Hepatocyte (in vitro differentiated cells): Measurements from ENCODE around the gene LHB. TPM values are rescaled to one million over a fixed set of nuclear protein-coding genes. Genes with fewer than 3 reads are reported as not detected.
"Not testable (repeated sequence)": the region's sequence is repeated elsewhere in the genome, so short reads cannot be mapped to it uniquely, and the experiment has no call there.

Experiments used
- DNase-seq: peaks from one replicate; pipeline ENCODE4 v3.0.0-alpha.2; 2016; ENCODE audit warnings: low spot score
- H2AFZ ChIP-seq: fragments of 200-600 bp; sonication (generic); 2 replicates; pipeline ENCODE4 v1.6.0; 2016; ENCODE audit warnings: antibody characterized with exemption, mild to moderate bottlenecking
- H3K27ac ChIP-seq: fragments of 200-600 bp; sonication (generic); 2 replicates; pipeline ENCODE4 v1.5.1; 2016; ENCODE audit warnings: mild to moderate bottlenecking
- H3K27me3 ChIP-seq: fragments of 200-600 bp; sonication (generic); 2 replicates; pipeline ENCODE4 v1.6.1; 2016
- H3K36me3 ChIP-seq: fragments of 200-600 bp; sonication (generic); replicated peaks from 2 replicates; pipeline ENCODE4 v1.5.1; 2016; ENCODE audit warnings: low read depth; ENCODE audit not compliant: insufficient read depth
- H3K4me1 ChIP-seq: fragments of 200-600 bp; sonication (generic); 2 replicates; pipeline ENCODE4 v1.5.1; 2016; ENCODE audit warnings: mild to moderate bottlenecking, moderate library complexity; ENCODE audit not compliant: insufficient read depth
- H3K4me2 ChIP-seq: fragments of 200-600 bp; sonication (generic); 2 replicates; pipeline ENCODE4 v1.6.0; 2016
- H3K4me3 ChIP-seq: fragments of 200-600 bp; sonication (generic); 2 replicates; pipeline ENCODE4 v1.5.1; 2016; ENCODE audit warnings: mild to moderate bottlenecking
- H3K79me2 ChIP-seq: fragments of 200-600 bp; sonication (generic); 2 replicates; pipeline ENCODE4 v1.6.0; 2017; ENCODE audit warnings: mild to moderate bottlenecking
- H3K9me2 ChIP-seq: fragments of 200-600 bp; sonication (generic); replicated peaks from 2 replicates; pipeline ENCODE4 v1.6.0; 2017; ENCODE audit warnings: mild to moderate bottlenecking; ENCODE audit not compliant: insufficient read depth
- H3K9me3 ChIP-seq: fragments of 200-600 bp; sonication (generic); 2 replicates; pipeline ENCODE4 v1.5.1; 2016; ENCODE audit warnings: low read depth, mild to moderate bottlenecking
- H4K20me1 ChIP-seq: fragments of 200-600 bp; sonication (generic); 2 replicates; pipeline ENCODE4 v1.6.0; 2016; ENCODE audit warnings: mild to moderate bottlenecking; ENCODE audit not compliant: insufficient read depth, poor library complexity, severe bottlenecking
- CTCF ChIP-seq: fragments of 200-600 bp; sonication (generic); IDR thresholded peaks from 2 replicates; pipeline ENCODE4 v1.5.1; 2016; ENCODE audit warnings: antibody characterized with exemption, mild to moderate bottlenecking; ENCODE audit not compliant: poor library complexity
- EZH2 ChIP-seq: fragments of 200-600 bp; sonication (generic); IDR thresholded peaks from 2 replicates; pipeline ENCODE4 v1.6.1; 2016; ENCODE audit warnings: antibody characterized with exemption, mild to moderate bottlenecking, borderline replicate concordance
- WGBS: methylation state at CpG from one replicate; pipeline ENCODE4 v1.1.6; 2016; ENCODE audit warnings: low lambda C conversion rate; ENCODE audit errors: missing lambda C conversion rate; 5-methylcytosine and 5-hydroxymethylcytosine counted together
- polyA plus RNA-seq: library from polyadenylated mRNA; unstranded; fragments of >200 nt; fragmentation: Nextera tagmentation; extraction: Ambion mirVana; gene quantifications from 2 replicates; pipeline ENCODE4 v1.2.1, GENCODE V29; 2016
- total RNA-seq: library from RNA; depleted of rRNA; stranded (reverse); fragments of >200 nt; gene quantifications from 2 replicates; pipeline ENCODE4 v1.2.3, GENCODE V29; 2014

LHB gene
- total and polyA plus RNA-seq, 2 experiments from 2014 or later = not detected

GRCh38 chr19:49056101-49056901 lies 39.4 kb upstream of the LHB start:
- Histone ChIP-seq H3K36me3 (no peaks in the 10 kb centered on the region), H4K20me1 (no peaks in the 10 kb centered on the region), H3K27me3 (peaks cover 9% of the 10 kb centered on the region), H2AFZ (peak overlapping the region; percentile 94), H3K9me2 (no peaks in the 10 kb centered on the region), H3K79me2 (no peaks in the 10 kb centered on the region), H3K4me3 (peak overlapping the region; percentile 65), H3K4me2 (peak overlapping the region; percentile 99), H3K4me1 (peaks cover 17% of the 10 kb centered on the region), H3K9me3 (no peaks in the 10 kb centered on the region), H3K27ac (no peak overlapping the region)
- peak; percentile 74 for DNase-seq
- 4% methylated on average over 63 of the region's 63 CpGs for WGBS
- TF ChIP-seq CTCF = peak; percentile 40
- no peak for TF ChIP-seq EZH2

DNA sequence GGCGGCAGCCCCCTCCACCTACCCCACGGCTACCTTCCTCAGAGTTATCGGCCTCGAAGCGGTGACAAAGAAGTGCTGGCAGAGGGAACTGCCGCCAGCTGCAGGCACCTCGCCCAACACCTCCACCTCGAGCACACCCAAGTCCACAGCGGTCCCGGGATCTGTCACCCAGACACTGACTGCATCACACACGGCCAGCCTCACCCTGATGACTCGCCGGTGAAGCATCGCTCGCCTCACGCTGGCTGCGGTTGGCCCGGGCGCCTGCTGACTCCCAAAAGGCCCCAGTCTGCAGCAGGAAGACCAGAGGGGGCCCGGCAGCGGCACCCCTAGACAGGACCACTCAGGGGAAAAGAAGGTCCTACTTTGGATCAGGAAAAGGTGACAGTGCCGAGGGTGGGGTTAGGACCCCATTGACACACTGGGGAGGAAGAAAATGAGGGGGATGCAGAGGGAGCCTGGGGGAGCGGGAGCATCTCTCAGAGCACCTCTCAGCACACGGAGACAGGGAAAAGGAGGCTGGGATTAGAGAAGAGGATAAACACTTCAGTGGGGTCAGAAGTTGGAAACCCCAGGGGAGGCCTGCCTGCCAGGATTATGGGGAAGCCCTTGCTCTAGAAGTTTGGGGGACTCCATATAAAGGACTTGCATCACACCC lies 33.6 kb upstream of the LHB start:
- not testable (repeated sequence) for H3K4me2 ChIP-seq, H3K9me2 ChIP-seq, H3K79me2 ChIP-seq, H4K20me1 ChIP-seq, H3K4me1 ChIP-seq, H3K27ac ChIP-seq, H3K36me3 ChIP-seq, H3K9me3 ChIP-seq, H3K4me3 ChIP-seq, DNase-seq, H3K27me3 ChIP-seq, H2AFZ ChIP-seq
- WGBS = 75% methylated on average over 24 of the region's 24 CpGs

- not testable (repeated sequence) for H2AFZ ChIP-seq, DNase-seq, H3K79me2 ChIP-seq, H3K9me3 ChIP-seq, H3K4me3 ChIP-seq, H3K27me3 ChIP-seq, H3K4me1 ChIP-seq, H4K20me1 ChIP-seq, H3K27ac ChIP-seq, H3K9me2 ChIP-seq, H3K36me3 ChIP-seq, H3K4me2 ChIP-seq
- 70% methylated on average over 2 of the region's 4 CpGs for WGBS
Measured at GRCh38 chr19:49049834-49050233, 32.9 kb upstream of the LHB start.

DNA sequence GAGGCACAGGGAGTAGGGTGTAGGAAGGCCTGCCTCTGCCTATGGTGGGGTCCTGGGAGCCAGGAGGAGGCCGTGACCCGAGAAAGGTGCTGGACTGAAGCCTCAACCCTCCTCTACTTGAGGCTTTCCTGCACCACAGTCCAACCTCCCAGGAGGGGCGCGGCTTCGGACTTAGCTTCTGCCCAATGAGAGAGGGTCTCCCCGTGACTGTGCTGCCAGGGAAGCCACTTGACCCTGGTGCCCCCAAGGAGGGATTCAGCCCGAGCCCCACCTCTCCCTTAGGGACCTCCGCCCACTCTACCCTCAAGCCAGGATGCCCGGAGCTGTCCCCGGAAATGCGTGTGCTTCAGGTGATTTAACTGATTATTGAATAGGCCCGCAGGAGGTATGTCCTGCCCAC lies 32.1 kb upstream of the LHB start, which contains the start of gene CGB8:
CGB8 (minus strand) TSS at position 101 of the 400 bp plus-strand sequence. CDS start 372 bp downstream, outside the sequence.
- not testable (repeated sequence) for DNase-seq, H2AFZ ChIP-seq, H3K4me2 ChIP-seq, H4K20me1 ChIP-seq, H3K27ac ChIP-seq, H3K4me1 ChIP-seq, H3K36me3 ChIP-seq, H3K27me3 ChIP-seq, H3K79me2 ChIP-seq, H3K9me2 ChIP-seq, H3K4me3 ChIP-seq, H3K9me3 ChIP-seq
- WGBS = 83% methylated on average over 11 of the region's 12 CpGs

DNA sequence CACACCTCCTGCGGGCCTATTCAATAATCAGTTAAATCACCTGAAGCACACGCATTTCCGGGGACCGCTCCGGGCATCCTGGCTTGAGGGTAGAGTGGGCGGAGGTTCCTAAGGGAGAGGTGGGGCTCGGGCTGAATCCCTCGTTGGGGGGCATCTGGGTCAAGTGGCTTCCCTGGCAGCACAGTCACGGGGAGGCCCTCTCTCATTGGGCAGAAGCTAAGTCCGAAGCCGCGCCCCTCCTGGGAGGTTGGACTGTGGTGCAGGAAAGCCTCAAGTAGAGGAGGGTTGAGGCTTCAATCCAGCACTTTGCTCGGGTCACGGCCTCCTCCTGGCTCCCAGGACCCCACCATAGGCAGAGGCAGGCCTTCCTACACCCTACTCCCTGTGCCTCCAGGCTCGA lies 26.7 kb upstream of the LHB start, which contains the start of gene CGB5:
CGB5 (plus strand) TSS at position 301 of the 400 bp plus-strand sequence. CDS start 362 bp downstream, outside the sequence.
- H3K4me1 ChIP-seq, H3K27me3 ChIP-seq, H2AFZ ChIP-seq, H3K79me2 ChIP-seq, H3K4me3 ChIP-seq, DNase-seq, H3K4me2 ChIP-seq, H4K20me1 ChIP-seq, H3K9me2 ChIP-seq, H3K9me3 ChIP-seq, H3K27ac ChIP-seq, H3K36me3 ChIP-seq: not testable (repeated sequence)
- 78% methylated on average over 13 of the region's 15 CpGs for WGBS

DNA sequence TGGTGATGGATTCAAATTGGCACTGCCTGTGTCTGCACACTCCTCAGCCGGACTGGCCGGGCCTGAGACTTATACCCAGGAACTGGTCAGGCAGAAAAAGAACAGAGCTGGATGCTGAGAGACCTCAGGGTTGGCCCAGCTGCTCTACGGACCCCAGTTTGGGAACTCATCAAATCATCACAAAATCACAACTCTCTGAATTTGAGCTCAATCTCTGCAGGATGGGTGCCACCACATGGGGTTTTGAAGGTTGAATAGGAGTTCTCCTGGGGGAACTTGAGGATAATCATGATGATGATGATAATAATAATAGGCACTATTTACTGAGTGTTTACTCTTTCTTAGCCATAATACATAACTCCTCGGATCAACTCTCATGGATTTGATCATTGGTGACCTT lies 25.8 kb upstream of the LHB start:
- not testable (repeated sequence) for H3K9me3 ChIP-seq, H2AFZ ChIP-seq, H3K4me1 ChIP-seq, DNase-seq, H3K79me2 ChIP-seq, H4K20me1 ChIP-seq, H3K27me3 ChIP-seq, H3K4me2 ChIP-seq, H3K36me3 ChIP-seq, H3K27ac ChIP-seq, H3K9me2 ChIP-seq, H3K4me3 ChIP-seq
- WGBS = 85% methylated on average over 2 of the region's 4 CpGs
